GM12875 (cell line): Measurements from ENCODE around the gene TRIM31.

ENCODE experiments used
- H3K4me3 ChIP-seq: one replicate; pipeline ENCODE4 v1.5.1; 2011; ENCODE audit warnings: low read depth, low read length, control low read depth
- CTCF ChIP-seq: IDR thresholded peaks from 2 replicates; pipeline ENCODE4 v1.5.1; 2011; ENCODE audit warnings: low read depth, mild to moderate bottlenecking, control low read depth, inconsistent platforms, low read length, moderate library complexity, borderline replicate concordance; ENCODE audit not compliant: insufficient read depth

TRIM31 gene

GRCh38 chr6:30091577-30092381, 21.1 kb downstream of the TRIM31 start:
- TF ChIP-seq CTCF, result no peak

GRCh38 chr6:30087876-30088275, 25.0 kb downstream of the TRIM31 start:
- no peak overlapping the region for H3K4me3 ChIP-seq
- no peak for TF ChIP-seq CTCF

More at GRCh38 chr6:30091577-30092381, 21.1 kb downstream of the TRIM31 start:
- no peak overlapping the region for H3K4me3 ChIP-seq

- TF ChIP-seq CTCF, result no peak
- H3K4me3 ChIP-seq, result no peak overlapping the region
Measured at GRCh38 chr6:30077218-30077617, 35.7 kb downstream of the TRIM31 start.

- no peak overlapping the region for H3K4me3 ChIP-seq
- TF ChIP-seq CTCF, result peak; percentile 50; the same call in 1 of the 2 replicates
Measured at GRCh38 chr6:30075790-30076732, 36.8 kb downstream of the TRIM31 start.

GRCh38 chr6:30075094-30075789, 37.6 kb downstream of the TRIM31 start, which contains the start of gene RNF39:
RNF39 (minus strand) TSS chr6:30075769; CDS start chr6:30075585, 184 bp downstream.
- TF ChIP-seq CTCF, result no peak
- no peak within 1 kb of the TSS for H3K4me3 ChIP-seq

GRCh38 chr6:30074331-30075093, 38.4 kb downstream of the TRIM31 start:
- TF ChIP-seq CTCF, result no peak
- no peak overlapping the region for H3K4me3 ChIP-seq
